K562 (cell line): Measurements from ENCODE around the gene CTSK. TPM values are rescaled to one million over a fixed set of nuclear protein-coding genes. Genes with fewer than 3 reads are reported as not detected.

Source experiments
- KDM1A ChIP-seq, 2 experiments: fragments of 450-650 bp; IDR thresholded peaks; 2 replicates each; pipeline ENCODE4 v1.6.1; 2016; ENCODE audit warnings: mild to moderate bottlenecking in 2 of 2
- SRSF1 ChIP-seq: fragments of 200-400 bp; formaldehyde crosslinking; IDR thresholded peaks from 2 replicates; pipeline ENCODE4 v1.6.1; 2017; ENCODE audit warnings: mild to moderate bottlenecking, low read depth, low read length, moderate library complexity
- TFAM ChIP-seq: fragments of 250-450 bp; sonication (Bioruptor Pico); conservative IDR thresholded peaks from 2 replicates; pipeline ENCODE4 v1.5.0; 2021; ENCODE audit warnings: mild to moderate bottlenecking, moderate library complexity
- ZNF124 ChIP-seq: sonication (generic); formaldehyde crosslinking; IDR thresholded peaks from 2 replicates; pipeline ENCODE4 v1.8.1; 2022; ENCODE audit warnings: missing genetic modification reagents
- ZNF316 ChIP-seq: fragments of 450-650 bp; IDR thresholded peaks from 2 replicates; pipeline ENCODE4 v1.6.1; 2016
- polyA plus RNA-seq, 8 experiments: library from polyadenylated mRNA; depleted of rRNA in 4 of 8; stranded (reverse) in 5 of 8; unstranded in 3 of 8; fragments of >200 nt; fragmentation: Nextera tagmentation in 2 of 8; fragmentation: Illumina TruSeq in 1 of 8; extraction: Ambion mirVana in 2 of 8; extraction: Trizol in 1 of 8; gene quantifications; 2 replicates each; pipeline versions ENCODE4 v1.2.1 to v1.2.3, GENCODE V29; 2011 to 2014; ENCODE audit warnings: inconsistent platforms in 1 of 8, missing spikeins in 1 of 8
- total RNA-seq, 7 experiments: library from RNA; depleted of rRNA in 6 of 7; stranded (reverse); fragments of >200 nt in 6 of 7; fragmentation: Illumina TruSeq in 2 of 7; extraction: Trizol in 2 of 7; gene quantifications; 2 replicates each; pipeline versions ENCODE4 v1.2.1 to v1.2.3, GENCODE V29; 2011 to 2021; ENCODE audit warnings: low replicate concordance in 1 of 7
- TF ChIP-seq, protein P1 (sequence below): fragments of 250-450 bp; sonication (Bioruptor Pico); IDR thresholded peaks from 2 replicates; pipeline ENCODE4 v1.8.0; 2021; ENCODE audit warnings: moderate library complexity, mild to moderate bottlenecking, inconsistent platforms
- TF ChIP-seq, protein P2 (sequence below), 2 experiments: IDR thresholded peaks; 2 replicates each; pipeline ENCODE4 v1.6.1; 2011; ENCODE audit warnings: borderline replicate concordance in 1 of 2, control low read depth in 1 of 2, low read depth in 1 of 2, low read length in 1 of 2, mild to moderate bottlenecking in 1 of 2, mixed read lengths in 1 of 2, moderate library complexity in 1 of 2; ENCODE audit not compliant: insufficient read depth in 1 of 2, insufficient read length in 1 of 2, poor library complexity in 1 of 2, severe bottlenecking in 1 of 2; ENCODE audit errors: extremely low read depth in 1 of 2
- TF ChIP-seq, protein P3 (sequence below): fragments of 450-650 bp; formaldehyde crosslinking; IDR thresholded peaks from 2 replicates; pipeline ENCODE4 v1.4.0; 2020; ENCODE audit warnings: mild to moderate bottlenecking, moderate library complexity
- TF ChIP-seq, protein P4 (sequence below): fragments of 250-450 bp; sonication (Bioruptor Pico); IDR thresholded peaks from 2 replicates; pipeline ENCODE4 v1.4.0; 2020; ENCODE audit warnings: mild to moderate bottlenecking, moderate library complexity, borderline replicate concordance

Gene CTSK
- total and polyA plus RNA-seq, 9 of the 15 experiments (the other 6 are each of a cell fraction or from before 2014, with no cell fraction given) = 0.84 to 2.5 (median 1.3) TPM

DNA sequence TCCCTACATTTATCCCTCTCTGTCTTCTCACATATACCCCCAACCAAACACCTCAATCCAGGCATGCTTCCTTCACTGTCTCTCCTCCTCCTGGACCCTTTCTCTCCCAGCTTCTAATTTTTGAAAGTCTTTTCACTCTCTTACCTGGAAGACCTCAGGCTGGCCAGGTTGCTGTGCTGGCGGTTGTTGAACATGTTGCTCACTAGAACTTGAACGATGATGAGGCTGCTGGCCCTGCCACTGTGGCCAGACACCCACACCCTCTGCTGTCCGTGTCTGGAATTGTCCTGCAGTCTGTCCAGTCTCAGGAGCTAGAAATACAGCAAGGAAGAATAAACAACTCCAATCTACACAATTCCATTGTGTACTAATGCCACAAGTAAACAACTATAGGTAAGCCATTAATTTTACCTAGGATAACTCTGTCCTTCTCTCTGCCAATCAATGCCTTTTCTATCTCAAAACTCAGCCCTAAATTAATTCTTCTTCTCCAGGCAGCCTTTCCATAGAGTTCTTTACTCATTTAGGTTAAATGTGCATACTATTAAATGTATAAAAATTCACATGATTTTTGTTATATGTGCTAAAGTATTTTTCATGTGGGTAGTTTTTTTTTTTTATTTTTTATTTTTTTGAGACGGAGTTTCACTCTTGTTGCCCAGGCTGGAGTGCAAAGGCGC is 5.1 kb upstream of the CTSK start (continued):
- TF ChIP-seq, protein P1, sequence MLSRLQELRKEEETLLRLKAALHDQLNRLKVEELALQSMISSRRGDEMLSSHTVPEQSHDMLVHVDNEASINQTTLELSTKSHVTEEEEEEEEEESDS (CRISPR knock-in tag) = no peak
- TF ChIP-seq, protein P2, sequence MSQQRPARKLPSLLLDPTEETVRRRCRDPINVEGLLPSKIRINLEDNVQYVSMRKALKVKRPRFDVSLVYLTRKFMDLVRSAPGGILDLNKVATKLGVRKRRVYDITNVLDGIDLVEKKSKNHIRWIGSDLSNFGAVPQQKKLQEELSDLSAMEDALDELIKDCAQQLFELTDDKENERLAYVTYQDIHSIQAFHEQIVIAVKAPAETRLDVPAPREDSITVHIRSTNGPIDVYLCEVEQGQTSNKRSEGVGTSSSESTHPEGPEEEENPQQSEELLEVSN (IDR thresholded peaks at IDR 0.05; ENCODE audit: borderline replicate concordance in 1 of 2, extremely low read depth in 1 of 2, insufficient read depth in 1 of 2, insufficient read length in 1 of 2, low read depth in 1 of 2, low read length in 1 of 2, poor library complexity in 1 of 2, severe bottlenecking in 1 of 2) = no peak
- TF ChIP-seq ZNF316 (no peak), TFAM (CRISPR knock-in tag) (no peak), KDM1A (IDR thresholded peaks at IDR 0.05) (no peak), SRSF1 (no peak), ZNF124 (CRISPR knock-in tag) (no peak)
- TF ChIP-seq, protein P3, sequence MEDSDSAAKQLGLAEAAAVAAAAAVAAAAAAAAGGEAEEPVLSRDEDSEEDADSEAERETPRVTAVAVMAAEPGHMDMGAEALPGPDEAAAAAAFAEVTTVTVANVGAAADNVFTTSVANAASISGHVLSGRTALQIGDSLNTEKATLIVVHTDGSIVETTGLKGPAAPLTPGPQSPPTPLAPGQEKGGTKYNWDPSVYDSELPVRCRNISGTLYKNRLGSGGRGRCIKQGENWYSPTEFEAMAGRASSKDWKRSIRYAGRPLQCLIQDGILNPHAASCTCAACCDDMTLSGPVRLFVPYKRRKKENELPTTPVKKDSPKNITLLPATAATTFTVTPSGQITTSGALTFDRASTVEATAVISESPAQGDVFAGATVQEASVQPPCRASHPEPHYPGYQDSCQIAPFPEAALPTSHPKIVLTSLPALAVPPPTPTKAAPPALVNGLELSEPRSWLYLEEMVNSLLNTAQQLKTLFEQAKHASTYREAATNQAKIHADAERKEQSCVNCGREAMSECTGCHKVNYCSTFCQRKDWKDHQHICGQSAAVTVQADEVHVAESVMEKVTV = peak; percentile 80
- TF ChIP-seq, protein P4, sequence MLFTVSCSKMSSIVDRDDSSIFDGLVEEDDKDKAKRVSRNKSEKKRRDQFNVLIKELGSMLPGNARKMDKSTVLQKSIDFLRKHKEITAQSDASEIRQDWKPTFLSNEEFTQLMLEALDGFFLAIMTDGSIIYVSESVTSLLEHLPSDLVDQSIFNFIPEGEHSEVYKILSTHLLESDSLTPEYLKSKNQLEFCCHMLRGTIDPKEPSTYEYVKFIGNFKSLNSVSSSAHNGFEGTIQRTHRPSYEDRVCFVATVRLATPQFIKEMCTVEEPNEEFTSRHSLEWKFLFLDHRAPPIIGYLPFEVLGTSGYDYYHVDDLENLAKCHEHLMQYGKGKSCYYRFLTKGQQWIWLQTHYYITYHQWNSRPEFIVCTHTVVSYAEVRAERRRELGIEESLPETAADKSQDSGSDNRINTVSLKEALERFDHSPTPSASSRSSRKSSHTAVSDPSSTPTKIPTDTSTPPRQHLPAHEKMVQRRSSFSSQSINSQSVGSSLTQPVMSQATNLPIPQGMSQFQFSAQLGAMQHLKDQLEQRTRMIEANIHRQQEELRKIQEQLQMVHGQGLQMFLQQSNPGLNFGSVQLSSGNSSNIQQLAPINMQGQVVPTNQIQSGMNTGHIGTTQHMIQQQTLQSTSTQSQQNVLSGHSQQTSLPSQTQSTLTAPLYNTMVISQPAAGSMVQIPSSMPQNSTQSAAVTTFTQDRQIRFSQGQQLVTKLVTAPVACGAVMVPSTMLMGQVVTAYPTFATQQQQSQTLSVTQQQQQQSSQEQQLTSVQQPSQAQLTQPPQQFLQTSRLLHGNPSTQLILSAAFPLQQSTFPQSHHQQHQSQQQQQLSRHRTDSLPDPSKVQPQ (CRISPR knock-in tag) = no peak
- TF ChIP-seq, all 486 proteins: peak for 14
